Measurements from ENCODE around the gene TPSAB1.

TPSAB1 gene

GRCh38 chr16:1202274-1202673, 38.2 kb upstream of the TPSAB1 start:
- DNase-seq (ENCODE audit: insufficient read length, low spot score): no peak
- no peak for FAIRE-seq
- TF ChIP-seq CTCF (IDR thresholded peaks at IDR 0.05; ENCODE audit: insufficient read depth, missing control alignments): no peak

- DNase-seq (ENCODE audit: insufficient read length, low spot score) (no peak), FAIRE-seq (no peak)
- TF ChIP-seq CTCF (IDR thresholded peaks at IDR 0.05; ENCODE audit: insufficient read depth, missing control alignments): no peak
Observed at GRCh38 chr16:1204933-1205332, 35.6 kb upstream of the TPSAB1 start.

- FAIRE-seq (no peak), DNase-seq (ENCODE audit: insufficient read length, low spot score) (no peak)
- TF ChIP-seq CTCF (IDR thresholded peaks at IDR 0.05; ENCODE audit: insufficient read depth, missing control alignments): no peak
Observed at GRCh38 chr16:1206326-1206725, 34.2 kb upstream of the TPSAB1 start.

DNA sequence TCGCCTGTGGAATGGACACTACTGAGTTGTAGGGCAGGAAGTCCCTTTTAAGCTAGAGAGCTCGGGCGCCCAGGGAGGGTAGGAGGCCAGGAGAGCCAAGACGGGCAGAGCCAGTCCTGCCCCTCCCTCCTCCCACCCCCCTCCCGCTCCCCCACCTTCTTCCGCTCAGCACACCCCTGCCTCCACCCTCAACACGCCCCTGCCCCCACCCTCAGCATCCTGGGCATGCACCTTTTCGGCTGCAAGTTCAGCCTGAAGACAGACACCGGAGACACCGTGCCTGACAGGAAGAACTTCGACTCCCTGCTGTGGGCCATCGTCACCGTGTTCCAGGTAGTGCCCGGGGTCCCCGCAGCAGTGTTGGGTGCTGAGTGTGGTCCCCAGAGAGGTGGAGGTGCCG, 33.7 kb upstream of the TPSAB1 start:
- no peak for FAIRE-seq
- no peak for DNase-seq (ENCODE audit: insufficient read length, low spot score)
- TF ChIP-seq CTCF (IDR thresholded peaks at IDR 0.05; ENCODE audit: insufficient read depth, missing control alignments): no peak

DNA sequence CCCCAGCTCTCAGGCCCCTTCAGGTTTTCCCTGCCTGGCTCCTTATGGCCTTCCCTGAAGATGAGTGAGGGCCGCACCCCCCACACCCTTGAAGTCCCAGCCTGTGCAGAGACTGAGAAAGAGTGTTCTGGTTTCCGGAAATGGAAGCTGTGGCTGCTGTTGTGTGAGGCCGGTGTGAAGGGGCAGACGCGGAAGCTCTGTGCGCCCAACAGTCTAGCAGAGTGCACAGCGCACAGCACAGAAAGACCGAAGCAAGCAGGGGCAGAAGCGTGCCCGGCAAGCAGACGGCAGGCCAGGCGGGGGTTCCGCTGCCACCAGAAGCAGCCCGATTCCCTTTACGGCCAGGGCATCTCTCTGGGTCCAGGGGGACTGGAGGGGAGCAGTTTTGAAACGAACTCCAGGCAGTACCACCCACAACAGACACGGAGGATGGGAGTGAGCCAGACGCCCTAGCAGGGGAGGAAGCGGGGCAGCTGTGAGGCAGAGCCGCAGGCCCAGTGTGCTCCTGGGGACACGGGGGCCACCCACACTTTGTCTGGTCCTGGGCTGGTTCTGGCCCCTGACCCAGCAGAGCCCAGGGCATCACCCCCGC, 32.2 kb upstream of the TPSAB1 start:
- DNase-seq (ENCODE audit: insufficient read length, low spot score) (no peak), FAIRE-seq (no peak)
- TF ChIP-seq CTCF (IDR thresholded peaks at IDR 0.05; ENCODE audit: insufficient read depth, missing control alignments): no peak

GRCh38 chr16:1209081-1209480, 31.4 kb upstream of the TPSAB1 start:
- FAIRE-seq (no peak), DNase-seq (ENCODE audit: insufficient read length, low spot score) (no peak)
- no peak for TF ChIP-seq CTCF (IDR thresholded peaks at IDR 0.05; ENCODE audit: insufficient read depth, missing control alignments)

- FAIRE-seq (no peak), DNase-seq (ENCODE audit: insufficient read length, low spot score) (no peak)
- no peak for TF ChIP-seq CTCF (IDR thresholded peaks at IDR 0.05; ENCODE audit: insufficient read depth, missing control alignments)
Observed at GRCh38 chr16:1210461-1210860, 30.0 kb upstream of the TPSAB1 start.
